Cardiac fibroblast (primary cell): ENCODE results near the gene BMI1.

Source experiments
- DNase-seq, 2 donors: peaks; one replicate each; pipeline versions ENCODE4 v3.0.0 to v3.0.0-alpha.2; 2010; ENCODE audit warnings: low read depth in 2 of 2
- H3K4me3 ChIP-seq, 2 donors: replicated peaks in 1 of 2; 1 replicate in 1 of 2; 2 replicates in 1 of 2; pipeline ENCODE4 v1.5.1; 2011; ENCODE audit warnings: low read depth in 2 of 2, low read length in 2 of 2, mild to moderate bottlenecking in 2 of 2, moderate library complexity in 1 of 2
- TF ChIP-seq, protein P1 (sequence below): IDR thresholded peaks from one replicate; pipeline ENCODE4 v1.5.1; 2011; ENCODE audit warnings: low read depth, mild to moderate bottlenecking, low read length, inconsistent platforms

The BMI1 gene

DNA sequence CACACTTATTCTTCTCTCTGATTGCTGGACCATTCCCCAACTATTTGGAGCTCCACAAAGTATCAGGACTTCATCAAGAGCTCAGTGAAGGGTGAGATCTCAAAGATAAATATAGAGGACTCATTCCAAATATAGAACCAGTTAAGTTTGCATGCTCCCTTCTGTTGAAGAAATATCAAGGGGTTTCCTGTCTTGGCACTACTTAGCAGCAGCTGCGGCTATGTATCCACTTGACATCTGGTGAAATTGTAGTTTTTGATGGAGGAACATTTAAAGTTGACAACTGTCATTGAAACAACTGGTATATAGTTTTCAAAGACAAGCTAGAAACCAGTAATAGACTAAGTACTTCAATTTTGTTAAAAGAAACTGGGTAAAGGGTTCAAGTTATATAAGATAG is 23.4 kb downstream of the BMI1 start:
- no peak for DNase-seq
- no peak overlapping the region for H3K4me3 ChIP-seq
- TF ChIP-seq, protein P1, sequence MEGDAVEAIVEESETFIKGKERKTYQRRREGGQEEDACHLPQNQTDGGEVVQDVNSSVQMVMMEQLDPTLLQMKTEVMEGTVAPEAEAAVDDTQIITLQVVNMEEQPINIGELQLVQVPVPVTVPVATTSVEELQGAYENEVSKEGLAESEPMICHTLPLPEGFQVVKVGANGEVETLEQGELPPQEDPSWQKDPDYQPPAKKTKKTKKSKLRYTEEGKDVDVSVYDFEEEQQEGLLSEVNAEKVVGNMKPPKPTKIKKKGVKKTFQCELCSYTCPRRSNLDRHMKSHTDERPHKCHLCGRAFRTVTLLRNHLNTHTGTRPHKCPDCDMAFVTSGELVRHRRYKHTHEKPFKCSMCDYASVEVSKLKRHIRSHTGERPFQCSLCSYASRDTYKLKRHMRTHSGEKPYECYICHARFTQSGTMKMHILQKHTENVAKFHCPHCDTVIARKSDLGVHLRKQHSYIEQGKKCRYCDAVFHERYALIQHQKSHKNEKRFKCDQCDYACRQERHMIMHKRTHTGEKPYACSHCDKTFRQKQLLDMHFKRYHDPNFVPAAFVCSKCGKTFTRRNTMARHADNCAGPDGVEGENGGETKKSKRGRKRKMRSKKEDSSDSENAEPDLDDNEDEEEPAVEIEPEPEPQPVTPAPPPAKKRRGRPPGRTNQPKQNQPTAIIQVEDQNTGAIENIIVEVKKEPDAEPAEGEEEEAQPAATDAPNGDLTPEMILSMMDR: no peak

DNA sequence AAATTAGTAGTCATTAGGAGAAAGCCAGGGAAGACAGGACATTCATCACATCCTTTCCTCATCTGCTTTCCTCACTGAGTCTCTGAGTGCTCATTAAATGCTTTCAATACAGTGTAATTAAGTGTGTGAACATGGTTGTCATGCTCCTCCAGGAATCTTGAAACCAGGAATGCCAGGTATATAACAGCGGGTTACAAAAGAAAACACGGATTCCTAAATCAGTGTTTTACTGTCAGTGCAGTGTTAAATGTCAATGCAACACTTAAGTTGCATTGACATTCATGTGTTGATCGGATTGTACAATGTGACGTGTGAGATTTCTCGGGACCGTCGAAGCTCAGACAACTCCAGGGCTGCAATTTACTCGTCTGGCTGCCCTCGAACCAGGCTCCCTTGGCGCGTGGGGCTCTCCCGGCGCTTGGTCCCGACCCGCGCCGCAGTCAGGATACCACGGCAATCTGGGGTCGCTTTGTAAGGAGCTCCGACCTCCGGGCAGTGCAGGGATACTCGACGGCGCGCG is 23.9 kb downstream of the BMI1 start:
- no peak overlapping the region for H3K4me3 ChIP-seq
- TF ChIP-seq, protein P1: no peak
- no peak for DNase-seq

DNA sequence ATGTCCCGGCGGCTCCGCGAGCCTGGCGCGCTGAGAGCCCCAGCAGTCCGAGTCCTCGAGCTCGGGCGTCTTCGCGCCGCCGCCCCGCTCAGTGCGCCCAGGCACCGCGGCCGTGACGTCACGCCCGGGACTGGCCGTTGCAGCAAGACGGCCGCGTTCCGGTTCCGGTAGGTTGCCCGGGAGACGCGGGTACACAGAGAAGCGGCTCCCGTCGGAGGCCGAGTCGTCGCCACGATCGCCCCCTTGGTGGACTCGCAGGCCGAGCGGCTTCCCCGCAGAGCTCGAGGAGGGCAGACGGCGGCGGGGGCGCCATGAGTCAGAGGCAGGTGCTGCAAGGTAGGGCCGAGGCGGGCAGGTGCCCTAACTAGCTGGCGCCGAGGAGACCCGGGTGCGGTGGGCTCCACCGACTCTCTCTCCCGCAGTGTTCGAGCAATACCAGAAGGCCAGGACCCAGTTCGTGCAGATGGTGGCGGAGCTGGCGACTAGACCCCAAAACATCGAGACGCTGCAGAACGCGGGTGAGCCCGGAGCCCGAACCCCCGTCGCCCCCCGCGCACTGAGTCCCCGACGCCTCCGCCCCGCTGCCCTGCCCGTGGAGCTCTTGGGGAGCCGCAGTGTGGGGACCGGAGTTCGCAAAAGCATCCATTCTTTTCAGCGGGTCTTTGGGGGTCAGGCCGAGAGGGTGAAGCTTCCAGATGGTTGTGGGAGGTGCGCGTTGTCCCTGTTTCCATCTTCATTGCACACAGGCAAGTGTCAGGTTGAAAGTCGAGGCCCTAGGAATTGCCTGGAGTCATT is 24.6 kb downstream of the BMI1 start, which contains the start of gene SPAG6:
Gene SPAG6 (plus strand): TSS at position 196 of the 795 bp plus-strand sequence. CDS start 116 bp downstream, at position 312.
- TF ChIP-seq, protein P1: no peak
- no peak for DNase-seq
- peak within 1 kb of the TSS in 1 of 2 donors; percentile 1 for H3K4me3 ChIP-seq

DNA sequence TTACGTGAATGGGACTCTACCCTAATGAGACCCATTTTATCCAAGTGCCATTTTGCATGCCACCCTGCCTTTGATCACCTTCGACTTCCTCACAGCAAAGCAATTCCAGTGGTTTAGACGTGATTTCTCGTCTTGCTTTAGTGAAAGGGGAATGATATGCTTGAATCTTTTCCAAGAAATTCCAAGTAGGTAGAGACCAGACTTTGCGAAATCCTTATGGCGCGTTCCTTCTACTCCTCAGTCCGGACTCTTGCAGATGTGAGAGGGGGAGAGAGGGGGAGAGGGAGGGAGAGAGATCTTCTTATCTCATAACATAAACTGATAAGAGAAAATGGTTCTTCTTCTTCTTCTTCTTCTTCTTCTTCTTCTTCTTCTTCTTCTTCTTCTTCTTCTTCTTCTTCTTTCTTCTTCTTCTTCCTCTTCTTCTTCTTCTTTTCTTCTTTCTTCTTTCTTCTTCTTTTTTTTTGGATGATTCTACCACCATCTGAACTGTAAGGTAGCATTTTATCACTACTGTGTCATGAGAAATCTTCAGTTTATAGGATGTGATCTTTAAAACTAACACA is 25.3 kb downstream of the BMI1 start:
- H3K4me3 ChIP-seq: no peak overlapping the region
- DNase-seq: no peak
- TF ChIP-seq, protein P1: no peak

DNA sequence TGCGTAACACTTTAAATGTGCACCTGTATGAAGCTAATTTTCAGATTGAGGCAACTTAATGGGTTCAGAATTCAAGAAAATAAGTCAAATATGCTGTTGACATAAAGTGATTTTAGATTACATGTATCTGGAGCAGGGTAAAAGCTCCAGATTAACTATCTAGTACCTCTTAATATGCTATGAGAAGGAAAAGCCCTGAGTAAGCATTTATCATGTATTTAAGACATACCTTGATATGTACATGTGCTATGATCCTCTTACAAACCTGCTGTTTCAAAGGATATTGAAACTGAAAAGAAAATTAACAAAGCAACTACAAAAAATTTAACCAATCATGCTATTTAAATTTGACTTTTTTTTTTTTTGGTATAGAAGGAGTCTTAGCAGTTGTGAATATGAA is 28.9 kb downstream of the BMI1 start:
- DNase-seq: no peak
- no peak overlapping the region for H3K4me3 ChIP-seq
- TF ChIP-seq, protein P1: no peak

DNA sequence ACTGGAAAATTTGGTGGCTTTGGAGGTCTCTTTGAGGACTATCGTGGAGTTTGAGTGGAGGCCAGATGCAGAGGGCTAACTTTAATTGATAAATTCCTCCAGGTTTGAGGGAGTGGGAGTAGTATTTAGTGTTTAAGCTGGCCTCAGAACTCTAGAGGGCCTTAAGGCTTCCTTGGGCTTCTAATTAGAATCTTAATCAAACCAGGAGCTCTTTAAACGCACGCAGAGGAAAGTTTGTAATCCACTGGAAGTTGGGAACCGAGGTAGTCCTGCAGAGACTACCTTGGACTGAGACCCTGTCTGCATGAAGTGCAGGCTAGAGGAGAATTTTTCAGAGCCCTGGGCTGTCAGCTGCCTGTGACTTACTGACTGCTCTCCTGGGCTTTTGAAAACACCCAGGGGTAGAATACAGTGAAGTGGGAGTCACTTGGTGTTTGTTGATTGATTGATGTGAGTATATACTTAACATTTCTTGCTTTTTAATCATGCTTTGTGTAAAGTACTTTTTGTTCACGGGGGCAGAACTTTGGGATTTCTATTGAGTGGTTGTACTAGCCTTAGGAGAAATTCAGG is 30.3 kb downstream of the BMI1 start:
- DNase-seq: no peak
- H3K4me3 ChIP-seq: no peak overlapping the region
- TF ChIP-seq, protein P1: no peak
